Thyroid gland (tissue), 4 donors: ENCODE measurements around the gene SMARCD2. TPM values are rescaled to one million over a fixed set of nuclear protein-coding genes. Genes with fewer than 3 reads are reported as not detected.

Experiments used
- DNase-seq, 2 donors: peaks; one replicate each; pipeline ENCODE4 v3.0.0-alpha.2; 2019
- H3K27ac ChIP-seq, 3 donors: fragments of 200-600 bp; sonication (generic); 1 replicate in 2 of 3; 2 replicates in 1 of 3; pipeline ENCODE4 v1.5.1; 2016 to 2019; ENCODE audit warnings: mild to moderate bottlenecking in 1 of 3, moderate library complexity in 1 of 3
- H3K27me3 ChIP-seq: fragments of 200-600 bp; sonication (generic); one replicate; pipeline ENCODE4 v1.5.1; 2019
- H3K36me3 ChIP-seq, 2 donors: fragments of 200-600 bp; sonication (generic); one replicate each; pipeline ENCODE4 v1.5.1; 2016 to 2019
- H3K4me1 ChIP-seq, 2 donors: fragments of 200-600 bp; sonication (generic); one replicate each; pipeline ENCODE4 v1.5.1; 2017 to 2019
- H3K4me3 ChIP-seq, 3 donors: fragments of 200-600 bp; sonication (generic); replicated peaks in 1 of 3; 1 replicate in 2 of 3; 2 replicates in 1 of 3; pipeline ENCODE4 v1.5.1; 2016; ENCODE audit warnings: mild to moderate bottlenecking in 1 of 3
- H3K9me3 ChIP-seq: fragments of 200-600 bp; sonication (generic); one replicate; pipeline ENCODE4 v1.5.1; 2017
- POLR2A ChIP-seq, 2 donors: fragments of 450-650 bp; IDR thresholded peaks; one replicate each; pipeline ENCODE4 v1.6.1; 2017; ENCODE audit warnings: antibody characterized with exemption in 2 of 2, mild to moderate bottlenecking in 2 of 2, moderate library complexity in 1 of 2
- WGBS, 2 donors: methylation state at CpG; one replicate each; pipeline ENCODE4 v1.1.5; 2017; 5-methylcytosine and 5-hydroxymethylcytosine counted together
- intact Hi-C: fragments of 100-400 bp; cut with DNase I; formaldehyde crosslinking; loops from one replicate; pipeline ENCODE4 v1.15.1; 2023
- total RNA-seq, 4 donors: library from RNA; depleted of rRNA; stranded (reverse); fragments of >200 nt; gene quantifications; one replicate each; pipeline ENCODE4 v1.2.3, GENCODE V29; 2016
- TF ChIP-seq, protein P1 (sequence below), 6 experiments: fragments of 200-600 bp in 3 of 6; fragments of 450-650 bp in 3 of 6; sonication (generic) in 3 of 6; IDR thresholded peaks; one replicate each; pipeline ENCODE4 v1.5.1; 2016 to 2019; ENCODE audit warnings: antibody characterized with exemption in 6 of 6, mild to moderate bottlenecking in 2 of 6, inconsistent platforms in 1 of 6, moderate library complexity in 1 of 6

The SMARCD2 gene
- total RNA-seq, 4 donors from 2014 or later, result 75.0 to 101 (median 90.4) TPM

GRCh38 chr17:63827801-63828221, 14.7 kb downstream of the SMARCD2 start:
- intact Hi-C loops, result loop anchor here (10.0 kb wide), 1 partner anchor 213 kb away; no protein-coding TSS in a partner anchor
- WGBS, 2 donors, result 1 to 2% methylated on average over 19 of the region's 19 CpGs
- Histone ChIP-seq H3K27me3 (no peaks in the 10 kb centered on the region), H3K9me3 (no peaks in the 10 kb centered on the region), H3K4me1 (peaks cover 9 to 21% of the 10 kb centered on the region in 2 donors), H3K27ac (peak overlapping the region; percentile 60 to 93 (median 90)), H3K4me3 (peak overlapping the region; percentile 16 to 48 (median 28)), H3K36me3 (peaks cover 58 to 59% of the 10 kb centered on the region in 2 donors)
- DNase-seq, result no peak
- TF ChIP-seq POLR2A (IDR thresholded peaks at IDR 0.05), result no peak
- TF ChIP-seq, protein P1, sequence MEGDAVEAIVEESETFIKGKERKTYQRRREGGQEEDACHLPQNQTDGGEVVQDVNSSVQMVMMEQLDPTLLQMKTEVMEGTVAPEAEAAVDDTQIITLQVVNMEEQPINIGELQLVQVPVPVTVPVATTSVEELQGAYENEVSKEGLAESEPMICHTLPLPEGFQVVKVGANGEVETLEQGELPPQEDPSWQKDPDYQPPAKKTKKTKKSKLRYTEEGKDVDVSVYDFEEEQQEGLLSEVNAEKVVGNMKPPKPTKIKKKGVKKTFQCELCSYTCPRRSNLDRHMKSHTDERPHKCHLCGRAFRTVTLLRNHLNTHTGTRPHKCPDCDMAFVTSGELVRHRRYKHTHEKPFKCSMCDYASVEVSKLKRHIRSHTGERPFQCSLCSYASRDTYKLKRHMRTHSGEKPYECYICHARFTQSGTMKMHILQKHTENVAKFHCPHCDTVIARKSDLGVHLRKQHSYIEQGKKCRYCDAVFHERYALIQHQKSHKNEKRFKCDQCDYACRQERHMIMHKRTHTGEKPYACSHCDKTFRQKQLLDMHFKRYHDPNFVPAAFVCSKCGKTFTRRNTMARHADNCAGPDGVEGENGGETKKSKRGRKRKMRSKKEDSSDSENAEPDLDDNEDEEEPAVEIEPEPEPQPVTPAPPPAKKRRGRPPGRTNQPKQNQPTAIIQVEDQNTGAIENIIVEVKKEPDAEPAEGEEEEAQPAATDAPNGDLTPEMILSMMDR (IDR thresholded peaks at IDR 0.05), result no peak

- WGBS, 2 donors, result 0 to 1% methylated on average over 40 to 46 of the region's 58 CpGs
- intact Hi-C loops, result loop anchor here (10.0 kb wide), 1 partner anchor 212 kb away; no protein-coding TSS in a partner anchor
- Histone ChIP-seq H3K36me3 (peaks cover 58 to 59% of the 10 kb centered on the region in 2 donors), H3K4me1 (peaks cover 9 to 21% of the 10 kb centered on the region in 2 donors), H3K9me3 (no peaks in the 10 kb centered on the region), H3K27me3 (no peaks in the 10 kb centered on the region), H3K4me3 (peak within 1 kb of the TSS; percentile 28 to 48 (median 28)), H3K27ac (peak within 1 kb of the TSS; percentile 60 to 93 (median 90))
- peak; percentile 50 to 82 for TF ChIP-seq POLR2A (IDR thresholded peaks at IDR 0.05)
- TF ChIP-seq, protein P1 (IDR thresholded peaks at IDR 0.05), result peak in 4 of 6 experiments; percentile 50 to 61 (median 56)
- DNase-seq, result peak; percentile 97
Observed at GRCh38 chr17:63827002-63827800, 15.3 kb downstream of the SMARCD2 start, which contains the start of the genes FTSJ3 and PSMC5. TSS of gene FTSJ3 (minus strand) at chr17:63827663. CDS start at chr17:63826902, 761 bp downstream. TSS of gene PSMC5 (plus strand) at chr17:63827431. CDS start at chr17:63827491, 60 bp downstream.

DNA sequence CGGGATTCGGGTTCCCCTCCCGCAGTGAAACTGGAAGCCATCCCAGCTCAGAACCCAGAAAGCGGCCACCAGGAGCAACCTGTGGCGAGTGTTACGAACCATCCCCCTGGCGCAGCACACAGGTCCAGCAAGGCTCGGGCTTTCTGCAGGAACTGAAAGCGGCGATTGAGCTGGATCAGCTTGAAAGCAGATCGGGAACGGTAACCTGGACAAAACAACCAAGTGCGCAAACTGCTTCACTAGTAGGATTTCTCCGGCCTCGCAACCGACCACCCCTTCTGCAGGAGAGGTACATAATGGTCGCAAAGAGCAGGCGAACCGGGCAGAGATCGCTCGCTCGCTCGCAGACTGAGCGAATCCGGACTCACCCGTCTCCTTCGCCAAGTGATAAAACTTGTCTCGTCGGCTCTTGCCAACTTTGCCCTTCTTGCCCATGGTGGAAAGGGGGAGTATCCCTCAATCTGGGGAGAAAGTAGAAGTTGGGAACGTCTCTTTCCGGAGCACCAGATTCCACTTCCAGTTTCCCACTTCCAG, 15.9 kb downstream of the SMARCD2 start:
- WGBS, 2 donors, result 0 to 1% methylated on average over 29 to 30 of the region's 31 CpGs
- H3K27me3 ChIP-seq, result no peaks in the 10 kb centered on the region
- H3K36me3 ChIP-seq, result peaks cover 58% of the 10 kb centered on the region in 2 donors
- peaks cover 9 to 21% of the 10 kb centered on the region in 2 donors for H3K4me1 ChIP-seq
- H3K4me3 ChIP-seq, result peak overlapping the region; percentile 28 to 48 (median 28)
- no peak for TF ChIP-seq POLR2A (IDR thresholded peaks at IDR 0.05)
- TF ChIP-seq, protein P1 (IDR thresholded peaks at IDR 0.05), result no peak
- no peaks in the 10 kb centered on the region for H3K9me3 ChIP-seq
- H3K27ac ChIP-seq, result peak overlapping the region in 2 of 3 donors; percentile 90 to 93
- peak; percentile 17 to 20 for DNase-seq
- intact Hi-C loops, result loop anchor here (10.0 kb wide), 1 partner anchor 212 kb away; no protein-coding TSS in a partner anchor

GRCh38 chr17:63824362-63824761, 18.1 kb downstream of the SMARCD2 start:
- no peak overlapping the region for H3K4me3 ChIP-seq
- no peak for DNase-seq
- H3K4me1 ChIP-seq, result peaks cover 9 to 21% of the 10 kb centered on the region in 2 donors
- TF ChIP-seq, protein P1 (IDR thresholded peaks at IDR 0.05), result no peak
- TF ChIP-seq POLR2A (IDR thresholded peaks at IDR 0.05), result no peak
- H3K9me3 ChIP-seq, result no peaks in the 10 kb centered on the region
- WGBS, 2 donors, result 94 to 97% methylated on average over 9 of the region's 9 CpGs
- H3K27ac ChIP-seq, result no peak overlapping the region
- intact Hi-C loops, result loop anchor here (10.0 kb wide), 1 partner anchor 210 kb away; no protein-coding TSS in a partner anchor
- no peaks in the 10 kb centered on the region for H3K27me3 ChIP-seq
- H3K36me3 ChIP-seq, result peaks cover 55 to 58% of the 10 kb centered on the region in 2 donors
